Panc1 (cell line): Measurements from ENCODE around the gene LMO4.

Experiments
- CTCF ChIP-seq: fragments of 450-650 bp; IDR thresholded peaks from 2 replicates; pipeline ENCODE4 v1.5.1; 2017; ENCODE audit warnings: mild to moderate bottlenecking
- POLR2AphosphoS5 ChIP-seq: IDR thresholded peaks from 2 replicates; pipeline ENCODE4 v1.6.1; 2012; ENCODE audit warnings: mild to moderate bottlenecking, low read depth, low read length, moderate library complexity
- REST ChIP-seq, 2 experiments: IDR thresholded peaks; 2 replicates each; pipeline ENCODE4 v1.6.1; 2011 to 2012; ENCODE audit warnings: low read depth in 2 of 2, control low read depth in 1 of 2, low read length in 1 of 2, mild to moderate bottlenecking in 1 of 2, moderate library complexity in 1 of 2; ENCODE audit not compliant: insufficient read depth in 1 of 2
- SIN3A ChIP-seq: IDR thresholded peaks from 2 replicates; pipeline ENCODE4 v1.6.1; 2012; ENCODE audit warnings: low read depth, mild to moderate bottlenecking, low read length, moderate library complexity, borderline replicate concordance; ENCODE audit not compliant: insufficient read depth
- TCF7L2 ChIP-seq: IDR thresholded peaks from 2 replicates; pipeline ENCODE4 v1.6.1; 2011; ENCODE audit warnings: mild to moderate bottlenecking, low read depth, low read length, inconsistent platforms

GRCh38 chr1:87291107-87291506 is 37.6 kb upstream of the LMO4 start:
- TF ChIP-seq TCF7L2 = no peak
- TF ChIP-seq POLR2AphosphoS5 = no peak
- no peak for TF ChIP-seq SIN3A
- TF ChIP-seq CTCF = no peak
- TF ChIP-seq REST (IDR thresholded peaks at IDR 0.05; ENCODE audit: insufficient read depth in 1 of 2, low read depth in 2 of 2, low read length in 1 of 2) = no peak
